ENCODE measurements around the gene SPEM2.

SPEM2 gene

GRCh38 chr17:7382901-7383300 is 42.5 kb upstream of the SPEM2 start:
- no peak for DNase-seq
- Histone ChIP-seq H3K4me2 (ENCODE audit: low read length) (no peak overlapping the region), H3K9ac (ENCODE audit: low read length) (no peak overlapping the region), H3K79me1 (ENCODE audit: low read length) (peaks cover 7% of the 10 kb centered on the region), H4K12ac (ENCODE audit: low read depth, low read length) (no peak overlapping the region), H3K23ac (ENCODE audit: low read length) (no peak overlapping the region), H2BK5ac (ENCODE audit: low read depth, low read length, poor library complexity) (no peak overlapping the region), H3K27ac (ENCODE audit: low read depth, low read length) (no peak overlapping the region), H2AK5ac (ENCODE audit: low read length) (no peak overlapping the region), H3K4me3 (ENCODE audit: low read depth, low read length) (no peak overlapping the region), H4K91ac (ENCODE audit: low read depth, low read length) (no peak overlapping the region), H3K27me3 (ENCODE audit: insufficient read depth, low read length) (no peaks in the 10 kb centered on the region), H3K14ac (ENCODE audit: low read length) (no peak overlapping the region), H3K9me3 (ENCODE audit: insufficient read depth, low read depth, low read length) (peaks cover 4% of the 10 kb centered on the region), H3K79me2 (ENCODE audit: control insufficient read depth, insufficient read depth, low read length, poor library complexity) (no peaks in the 10 kb centered on the region), H3K4ac (ENCODE audit: low read depth, low read length) (no peak overlapping the region), H2BK12ac (ENCODE audit: low read length) (no peak overlapping the region), H3K36me3 (ENCODE audit: control insufficient read depth in 1 of 2, insufficient read depth in 2 of 2, low read length in 2 of 2) (peaks cover 14 to 22% of the 10 kb centered on the region in 2 experiments), H2BK120ac (ENCODE audit: insufficient read depth, low read length, poor library complexity) (no peak overlapping the region), H4K8ac (ENCODE audit: low read depth, low read length) (no peak overlapping the region), H3K4me1 (ENCODE audit: control insufficient read depth in 1 of 2, insufficient read depth in 2 of 2, low read length in 2 of 2) (peaks cover 24 to 25% of the 10 kb centered on the region in 2 experiments), H2AFZ (ENCODE audit: insufficient read depth, low read length, poor library complexity) (no peak overlapping the region), H3K18ac (ENCODE audit: low read length) (no peak overlapping the region)
- no CpG with 5 or more reads among the region's 10 CpGs for WGBS (ENCODE audit: extremely low coverage, insufficient coverage, insufficient read length)

DNA sequence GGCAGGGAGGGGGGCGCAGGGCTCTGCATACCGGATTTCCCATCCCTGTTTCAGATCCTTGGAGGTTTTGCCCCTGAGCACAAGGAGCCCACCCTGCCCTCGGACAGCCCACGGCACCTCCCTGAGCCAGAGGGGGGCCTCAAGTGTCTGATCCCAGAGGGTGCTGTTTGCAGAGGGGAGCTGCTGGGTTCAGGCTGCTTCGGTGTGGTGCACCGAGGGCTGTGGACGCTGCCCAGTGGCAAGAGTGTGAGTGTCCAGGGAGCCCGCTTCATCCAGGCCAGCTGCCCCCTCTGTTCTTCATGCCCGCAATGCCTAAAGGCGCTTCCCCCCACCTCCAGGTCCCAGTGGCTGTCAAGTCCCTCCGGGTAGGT is 42.1 kb upstream of the SPEM2 start:
- no peak overlapping the region for H4K91ac ChIP-seq (ENCODE audit: low read depth, low read length)
- no peak overlapping the region for H3K14ac ChIP-seq (ENCODE audit: low read length)
- DNase-seq: no peak
- peaks cover 24 to 25% of the 10 kb centered on the region in 2 experiments for H3K4me1 ChIP-seq (ENCODE audit: control insufficient read depth in 1 of 2, insufficient read depth in 2 of 2, low read length in 2 of 2)
- no peaks in the 10 kb centered on the region for H3K27me3 ChIP-seq (ENCODE audit: insufficient read depth, low read length)
- no peaks in the 10 kb centered on the region for H3K79me2 ChIP-seq (ENCODE audit: control insufficient read depth, insufficient read depth, low read length, poor library complexity)
- no peak overlapping the region for H2BK12ac ChIP-seq (ENCODE audit: low read length)
- no peak overlapping the region for H3K9ac ChIP-seq (ENCODE audit: low read length)
- no peak overlapping the region for H3K23ac ChIP-seq (ENCODE audit: low read length)
- H3K4ac ChIP-seq (ENCODE audit: low read depth, low read length): no peak overlapping the region
- no peak overlapping the region for H4K12ac ChIP-seq (ENCODE audit: low read depth, low read length)
- no peak overlapping the region for H2AFZ ChIP-seq (ENCODE audit: insufficient read depth, low read length, poor library complexity)
- H3K4me3 ChIP-seq (ENCODE audit: low read depth, low read length): no peak overlapping the region
- H3K36me3 ChIP-seq (ENCODE audit: control insufficient read depth in 1 of 2, insufficient read depth in 2 of 2, low read length in 2 of 2): peaks cover 18 to 27% of the 10 kb centered on the region in 2 experiments
- H4K8ac ChIP-seq (ENCODE audit: low read depth, low read length): no peak overlapping the region
- H3K79me1 ChIP-seq (ENCODE audit: low read length): peaks cover 7% of the 10 kb centered on the region
- peak overlapping the region; percentile 66 for H3K4me2 ChIP-seq (ENCODE audit: low read length)
- H2BK120ac ChIP-seq (ENCODE audit: insufficient read depth, low read length, poor library complexity): no peak overlapping the region
- no peak overlapping the region for H2AK5ac ChIP-seq (ENCODE audit: low read length)
- H3K18ac ChIP-seq (ENCODE audit: low read length): no peak overlapping the region
- no peak overlapping the region for H2BK5ac ChIP-seq (ENCODE audit: low read depth, low read length, poor library complexity)
- H3K27ac ChIP-seq (ENCODE audit: low read depth, low read length): no peak overlapping the region
- WGBS (ENCODE audit: extremely low coverage, insufficient coverage, insufficient read length): no CpG with 5 or more reads among the region's 11 CpGs
- H3K9me3 ChIP-seq (ENCODE audit: insufficient read depth, low read depth, low read length): peaks cover 4% of the 10 kb centered on the region

- no CpG with 5 or more reads among the region's 65 CpGs for WGBS (ENCODE audit: extremely low coverage, insufficient coverage, insufficient read length)
- H3K4ac ChIP-seq (ENCODE audit: low read depth, low read length): no peak overlapping the region
- no peaks in the 10 kb centered on the region for H3K27me3 ChIP-seq (ENCODE audit: insufficient read depth, low read length)
- peak overlapping the region; percentile 66 for H3K4me2 ChIP-seq (ENCODE audit: low read length)
- H2BK12ac ChIP-seq (ENCODE audit: low read length): no peak overlapping the region
- H4K8ac ChIP-seq (ENCODE audit: low read depth, low read length): no peak overlapping the region
- DNase-seq: peak; percentile 56 to 75
- no peak overlapping the region for H3K23ac ChIP-seq (ENCODE audit: low read length)
- H3K9me3 ChIP-seq (ENCODE audit: insufficient read depth, low read depth, low read length): peaks cover 4% of the 10 kb centered on the region
- H3K79me1 ChIP-seq (ENCODE audit: low read length): peaks cover 7% of the 10 kb centered on the region
- H2AFZ ChIP-seq (ENCODE audit: insufficient read depth, low read length, poor library complexity): no peak overlapping the region
- no peak overlapping the region for H2BK120ac ChIP-seq (ENCODE audit: insufficient read depth, low read length, poor library complexity)
- H3K79me2 ChIP-seq (ENCODE audit: control insufficient read depth, insufficient read depth, low read length, poor library complexity): no peaks in the 10 kb centered on the region
- H3K4me1 ChIP-seq (ENCODE audit: control insufficient read depth in 1 of 2, insufficient read depth in 2 of 2, low read length in 2 of 2): peaks cover 24 to 25% of the 10 kb centered on the region in 2 experiments
- no peak overlapping the region for H3K18ac ChIP-seq (ENCODE audit: low read length)
- no peak overlapping the region for H3K27ac ChIP-seq (ENCODE audit: low read depth, low read length)
- H2BK5ac ChIP-seq (ENCODE audit: low read depth, low read length, poor library complexity): no peak overlapping the region
- H3K9ac ChIP-seq (ENCODE audit: low read length): no peak overlapping the region
- H3K4me3 ChIP-seq (ENCODE audit: low read depth, low read length): peak overlapping the region; percentile 51
- no peak overlapping the region for H4K91ac ChIP-seq (ENCODE audit: low read depth, low read length)
- H2AK5ac ChIP-seq (ENCODE audit: low read length): no peak overlapping the region
- H3K14ac ChIP-seq (ENCODE audit: low read length): no peak overlapping the region
- peaks cover 24 to 33% of the 10 kb centered on the region in 2 experiments for H3K36me3 ChIP-seq (ENCODE audit: control insufficient read depth in 1 of 2, insufficient read depth in 2 of 2, low read length in 2 of 2)
- H4K12ac ChIP-seq (ENCODE audit: low read depth, low read length): peak overlapping the region; percentile 22
Measured at GRCh38 chr17:7383742-7384488, 41.5 kb upstream of the SPEM2 start.

- Histone ChIP-seq H4K8ac (ENCODE audit: low read depth, low read length) (no peak overlapping the region), H2BK12ac (ENCODE audit: low read length) (no peak overlapping the region), H4K12ac (ENCODE audit: low read depth, low read length) (no peak overlapping the region), H2AFZ (ENCODE audit: insufficient read depth, low read length, poor library complexity) (no peak overlapping the region), H3K23ac (ENCODE audit: low read length) (no peak overlapping the region), H3K4ac (ENCODE audit: low read depth, low read length) (no peak overlapping the region), H3K9me3 (ENCODE audit: insufficient read depth, low read depth, low read length) (peaks cover 4% of the 10 kb centered on the region), H2BK120ac (ENCODE audit: insufficient read depth, low read length, poor library complexity) (no peak overlapping the region), H3K79me2 (ENCODE audit: control insufficient read depth, insufficient read depth, low read length, poor library complexity) (no peaks in the 10 kb centered on the region), H3K27ac (ENCODE audit: low read depth, low read length) (no peak overlapping the region), H3K36me3 (ENCODE audit: control insufficient read depth in 1 of 2, insufficient read depth in 2 of 2, low read length in 2 of 2) (peaks cover 30 to 39% of the 10 kb centered on the region in 2 experiments), H4K91ac (ENCODE audit: low read depth, low read length) (no peak overlapping the region), H3K4me1 (ENCODE audit: control insufficient read depth in 1 of 2, insufficient read depth in 2 of 2, low read length in 2 of 2) (peaks cover 24 to 25% of the 10 kb centered on the region in 2 experiments), H3K9ac (ENCODE audit: low read length) (no peak overlapping the region), H3K4me2 (ENCODE audit: low read length) (peak overlapping the region; percentile 66), H2BK5ac (ENCODE audit: low read depth, low read length, poor library complexity) (no peak overlapping the region), H2AK5ac (ENCODE audit: low read length) (no peak overlapping the region), H3K79me1 (ENCODE audit: low read length) (peaks cover 7% of the 10 kb centered on the region), H3K14ac (ENCODE audit: low read length) (no peak overlapping the region), H3K18ac (ENCODE audit: low read length) (no peak overlapping the region), H3K4me3 (ENCODE audit: low read depth, low read length) (no peak overlapping the region), H3K27me3 (ENCODE audit: insufficient read depth, low read length) (no peaks in the 10 kb centered on the region)
- no peak for DNase-seq
- no CpG with 5 or more reads among the region's 23 CpGs for WGBS (ENCODE audit: extremely low coverage, insufficient coverage, insufficient read length)
Measured at GRCh38 chr17:7384489-7385081, 40.8 kb upstream of the SPEM2 start.

All from trophoblast cell (in vitro differentiated cells and primary cell).